GM12892 (cell line): ENCODE results near the gene ZNF695. TPM values are rescaled to one million over a fixed set of nuclear protein-coding genes. Genes with fewer than 3 reads are reported as not detected.
A peak's percentile ranks its signal among the peaks of the same experiment; 100 is the strongest.
"Not testable (repeated sequence)": the region's sequence is repeated elsewhere in the genome, so short reads cannot be mapped to it uniquely, and the experiment has no call there.

ENCODE experiments used
- DNase-seq: peaks from one replicate; pipeline ENCODE4 v3.0.0; 2011; ENCODE audit not compliant: insufficient read length
- FAIRE-seq: peaks from 2 replicates; lab custom pipeline; 2011; peaks lifted over from hg19 to GRCh38; lab: Jason Lieb, UNC
- POLR2A ChIP-seq: IDR thresholded peaks from 2 replicates; pipeline ENCODE4 v1.6.1; 2011; ENCODE audit warnings: low read depth, low read length, control low read depth
- POLR2AphosphoS5 ChIP-seq: IDR thresholded peaks from 2 replicates; pipeline ENCODE4 v1.6.1; 2011; ENCODE audit warnings: low read depth, low read length, control low read depth
- TAF1 ChIP-seq: IDR thresholded peaks from 2 replicates; pipeline ENCODE4 v1.6.1; 2011; ENCODE audit warnings: low read depth, mild to moderate bottlenecking, control low read depth, low read length, borderline replicate concordance
- polyA plus RNA-seq: library from polyadenylated mRNA; unstranded; fragments of >200 nt; gene quantifications from one replicate; pipeline ENCODE4 v1.2.1, GENCODE V29; 2012; ENCODE audit warnings: missing spikeins, inconsistent platforms; ENCODE audit not compliant: missing spikeins

The ZNF695 gene
- polyA plus RNA-seq: 1.2 TPM

GRCh38 chr1:247007511-247008405 is at the start of gene ZNF695:
Gene ZNF695 (minus strand): TSS chr1:247008057. CDS start chr1:247007908, 149 bp downstream.
- TF ChIP-seq POLR2AphosphoS5: no peak
- no peak for TF ChIP-seq POLR2A
- no peak for TF ChIP-seq TAF1
- DNase-seq: peak; percentile 47
- peak; percentile 17 for FAIRE-seq

- TF ChIP-seq POLR2AphosphoS5 (no peak), POLR2A (no peak), TAF1 (no peak)
- no peak for FAIRE-seq
- no peak for DNase-seq
These were observed 48.2 kb upstream of the ZNF695 start for GRCh38 chr1:247056071-247056470.

- FAIRE-seq (no peak), DNase-seq (no peak)
- TF ChIP-seq POLR2AphosphoS5 (no peak), TAF1 (no peak), POLR2A (no peak)
These were observed 47.1 kb upstream of the ZNF695 start for GRCh38 chr1:247054992-247055415.

- TF ChIP-seq TAF1: no peak
- no peak for TF ChIP-seq POLR2AphosphoS5
- TF ChIP-seq POLR2A: no peak
- FAIRE-seq: no peak
- no peak for DNase-seq
These were observed 39.8 kb upstream of the ZNF695 start for GRCh38 chr1:247047702-247048101.

- no peak for DNase-seq
- TF ChIP-seq TAF1 (no peak), POLR2A (no peak), POLR2AphosphoS5 (no peak)
- no peak for FAIRE-seq
These were observed 39.4 kb upstream of the ZNF695 start for GRCh38 chr1:247047260-247047659.

GRCh38 chr1:247043406-247043805 is 35.5 kb upstream of the ZNF695 start:
- no peak for TF ChIP-seq POLR2A
- FAIRE-seq: no peak
- DNase-seq: no peak

- TF ChIP-seq POLR2A (no peak), POLR2AphosphoS5 (no peak), TAF1 (no peak)
These were observed 29.9 kb upstream of the ZNF695 start for GRCh38 chr1:247037511-247038320.

GRCh38 chr1:247032306-247032705 is 24.4 kb upstream of the ZNF695 start:
- FAIRE-seq, DNase-seq: not testable (repeated sequence)

More at GRCh38 chr1:247037511-247038320, 29.9 kb upstream of the ZNF695 start:
- FAIRE-seq (no peak), DNase-seq (no peak)

- FAIRE-seq, DNase-seq: not testable (repeated sequence)
These were observed 16.8 kb upstream of the ZNF695 start for GRCh38 chr1:247024658-247025057.

- DNase-seq (no peak), FAIRE-seq (no peak)
- TF ChIP-seq POLR2A (no peak), POLR2AphosphoS5 (no peak), TAF1 (no peak)
These were observed 5.5 kb upstream of the ZNF695 start for GRCh38 chr1:247013391-247013790.

GRCh38 chr1:247008406-247008799 is 546 bp upstream of the ZNF695 start:
- FAIRE-seq (no peak), DNase-seq (no peak)
- no peak for TF ChIP-seq TAF1
- no peak for TF ChIP-seq POLR2AphosphoS5
- no peak for TF ChIP-seq POLR2A

- DNase-seq, FAIRE-seq: not testable (repeated sequence)
These were observed 3.8 kb downstream of the ZNF695 start for GRCh38 chr1:247004081-247004480.
